Mesothelial cell of epicardium (in vitro differentiated cells): ENCODE measurements around the gene GSTP1. TPM values are rescaled to one million over a fixed set of nuclear protein-coding genes. Genes with fewer than 3 reads are reported as not detected.
"Not testable (repeated sequence)": the region's sequence is repeated elsewhere in the genome, so short reads cannot be mapped to it uniquely, and the experiment has no call there.

ENCODE experiments used
- DNase-seq, 2 experiments: peaks; one replicate each; pipeline ENCODE4 v3.0.0; 2021; ENCODE audit warnings: low spot score in 2 of 2; ENCODE audit not compliant: unreplicated experiment in 2 of 2
- H3K27ac Mint-ChIP-seq: 2 replicates; pipeline ENCODE4 v1.8.0; 2021; ENCODE audit warnings: mixed read lengths
- H3K27me3 Mint-ChIP-seq: 2 replicates; pipeline ENCODE4 v1.8.0; 2021; ENCODE audit warnings: low read depth, mixed read lengths
- H3K36me3 Mint-ChIP-seq: 2 replicates; pipeline ENCODE4 v1.8.0; 2021; ENCODE audit warnings: mixed read lengths
- H3K4me1 Mint-ChIP-seq: 2 replicates; pipeline ENCODE4 v1.8.0; 2021; ENCODE audit warnings: mixed read lengths
- H3K4me3 Mint-ChIP-seq: 2 replicates; pipeline ENCODE4 v1.8.0; 2021; ENCODE audit warnings: mild to moderate bottlenecking, moderate library complexity, mixed read lengths
- H3K9me3 Mint-ChIP-seq: 2 replicates; pipeline ENCODE4 v1.8.0; 2021; ENCODE audit warnings: mixed read lengths
- total RNA-seq: library from RNA; stranded (reverse); gene quantifications from 3 replicates; pipeline ENCODE4 v1.2.1, GENCODE V29; 2021
- TF ChIP-seq, protein P1 (sequence below): fragments of 200-600 bp; sonication (generic); IDR thresholded peaks from one replicate; pipeline ENCODE4 v1.5.0; 2021; ENCODE audit warnings: antibody characterized with exemption; ENCODE audit not compliant: unreplicated experiment

GSTP1 gene
- total RNA-seq, 1 donor from 2014 or later, result 875 TPM

DNA sequence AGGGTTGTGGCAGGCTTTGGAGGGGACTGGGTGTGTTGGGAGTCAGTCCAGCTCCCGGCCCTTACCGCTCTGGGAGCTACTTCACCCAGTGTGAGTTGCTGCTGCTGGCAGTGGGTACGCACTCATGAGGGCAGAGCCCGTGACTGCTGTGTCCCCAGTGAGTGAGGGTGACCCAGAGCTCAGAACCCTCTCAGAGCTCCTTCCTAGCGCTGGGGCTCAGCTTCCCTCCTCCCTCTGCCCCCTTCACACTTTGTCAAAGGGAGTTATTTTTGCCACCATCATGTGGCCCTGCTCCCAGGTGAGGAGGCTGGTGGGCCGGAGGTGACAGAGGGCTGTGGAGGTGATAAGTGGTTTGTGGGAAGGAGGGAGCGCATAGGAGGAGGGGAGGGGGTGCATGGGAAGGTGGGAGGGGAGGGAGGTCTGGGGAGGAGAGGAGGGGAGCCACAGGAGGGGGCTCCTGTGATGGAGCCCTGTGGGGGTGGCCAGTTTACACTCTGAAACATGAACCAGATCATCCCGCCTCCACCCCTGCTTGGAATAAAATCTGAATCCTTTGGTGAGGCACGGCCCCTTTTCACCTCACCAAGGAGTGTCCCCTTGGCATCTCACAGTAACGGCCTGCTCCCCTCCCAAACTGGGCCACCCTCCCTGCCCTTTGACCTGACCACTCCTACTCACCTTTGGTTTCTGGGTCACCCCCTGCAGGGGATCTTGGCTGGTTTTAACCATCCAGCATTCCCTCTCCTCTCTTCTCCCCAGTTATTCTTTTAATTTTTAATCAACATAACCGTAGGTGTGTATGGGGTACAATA lies 33.0 kb downstream of the GSTP1 start:
- TF ChIP-seq, protein P1, sequence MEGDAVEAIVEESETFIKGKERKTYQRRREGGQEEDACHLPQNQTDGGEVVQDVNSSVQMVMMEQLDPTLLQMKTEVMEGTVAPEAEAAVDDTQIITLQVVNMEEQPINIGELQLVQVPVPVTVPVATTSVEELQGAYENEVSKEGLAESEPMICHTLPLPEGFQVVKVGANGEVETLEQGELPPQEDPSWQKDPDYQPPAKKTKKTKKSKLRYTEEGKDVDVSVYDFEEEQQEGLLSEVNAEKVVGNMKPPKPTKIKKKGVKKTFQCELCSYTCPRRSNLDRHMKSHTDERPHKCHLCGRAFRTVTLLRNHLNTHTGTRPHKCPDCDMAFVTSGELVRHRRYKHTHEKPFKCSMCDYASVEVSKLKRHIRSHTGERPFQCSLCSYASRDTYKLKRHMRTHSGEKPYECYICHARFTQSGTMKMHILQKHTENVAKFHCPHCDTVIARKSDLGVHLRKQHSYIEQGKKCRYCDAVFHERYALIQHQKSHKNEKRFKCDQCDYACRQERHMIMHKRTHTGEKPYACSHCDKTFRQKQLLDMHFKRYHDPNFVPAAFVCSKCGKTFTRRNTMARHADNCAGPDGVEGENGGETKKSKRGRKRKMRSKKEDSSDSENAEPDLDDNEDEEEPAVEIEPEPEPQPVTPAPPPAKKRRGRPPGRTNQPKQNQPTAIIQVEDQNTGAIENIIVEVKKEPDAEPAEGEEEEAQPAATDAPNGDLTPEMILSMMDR, result no peak
- no peak overlapping the region for H3K4me3 Mint-ChIP-seq
- DNase-seq, result no peak
- peaks cover 5% of the 10 kb centered on the region for H3K36me3 Mint-ChIP-seq
- H3K27ac Mint-ChIP-seq, result no peak overlapping the region
- H3K27me3 Mint-ChIP-seq, result peaks cover 12% of the 10 kb centered on the region
- no peaks in the 10 kb centered on the region for H3K9me3 Mint-ChIP-seq
- peaks cover 29% of the 10 kb centered on the region for H3K4me1 Mint-ChIP-seq

DNA sequence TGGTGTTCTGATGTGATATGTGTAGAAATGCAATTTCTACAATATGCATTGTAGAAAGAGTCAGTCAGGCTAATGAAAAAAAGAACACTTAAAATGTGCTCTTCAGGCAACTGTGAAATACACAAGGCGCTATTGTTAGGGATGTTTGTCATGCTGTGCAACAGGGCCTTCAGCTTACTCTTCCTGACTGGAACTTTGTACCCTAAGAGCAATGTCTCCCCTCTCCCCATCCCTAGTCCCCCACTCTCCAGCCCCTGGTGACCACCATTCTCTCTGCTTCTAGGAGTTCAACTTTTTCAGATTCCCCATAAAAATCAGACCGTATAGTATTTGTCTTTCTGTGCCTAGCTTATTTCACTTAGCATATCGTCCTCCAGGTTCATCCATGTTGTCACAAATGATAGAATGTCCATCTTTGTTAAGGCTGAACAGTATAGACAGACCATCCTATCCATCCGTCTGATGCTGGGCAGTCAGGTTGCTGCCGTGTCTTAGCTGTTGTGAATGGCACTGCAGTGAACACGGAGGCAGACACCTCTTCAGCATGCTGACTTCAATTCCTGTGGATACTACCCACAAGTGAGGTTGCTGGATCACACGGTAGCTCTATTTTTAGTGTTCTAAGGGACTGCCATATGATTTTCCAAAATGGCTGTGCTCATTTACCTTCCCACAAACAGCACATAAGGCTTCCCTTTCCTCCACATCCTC lies 33.8 kb downstream of the GSTP1 start:
- TF ChIP-seq, protein P1, result no peak
- DNase-seq, result no peak
- Mint-ChIP-seq H3K27me3 (peaks cover 16% of the 10 kb centered on the region), H3K4me3 (no peak overlapping the region), H3K9me3 (no peaks in the 10 kb centered on the region), H3K4me1 (peaks cover 36% of the 10 kb centered on the region), H3K27ac (no peak overlapping the region), H3K36me3 (peaks cover 5% of the 10 kb centered on the region)

- peak overlapping the region; percentile 85 for H3K4me3 Mint-ChIP-seq
- peaks cover 36% of the 10 kb centered on the region for H3K4me1 Mint-ChIP-seq
- not testable (repeated sequence) for H3K36me3 Mint-ChIP-seq, H3K9me3 Mint-ChIP-seq, DNase-seq
- H3K27ac Mint-ChIP-seq, result peak overlapping the region; percentile 82
- peaks cover 16% of the 10 kb centered on the region for H3K27me3 Mint-ChIP-seq
Measured at GRCh38 chr11:67618901-67619659, 35.5 kb downstream of the GSTP1 start.

- Mint-ChIP-seq H3K4me3 (peak overlapping the region; percentile 85), H3K27ac (peak overlapping the region; percentile 84), H3K27me3 (peaks cover 16% of the 10 kb centered on the region), H3K4me1 (peaks cover 30% of the 10 kb centered on the region)
- not testable (repeated sequence) for H3K9me3 Mint-ChIP-seq, H3K36me3 Mint-ChIP-seq, DNase-seq
Measured at GRCh38 chr11:67619683-67620618, 36.3 kb downstream of the GSTP1 start.

- not testable (repeated sequence) for H3K36me3 Mint-ChIP-seq, H3K9me3 Mint-ChIP-seq
- H3K4me3 Mint-ChIP-seq, result peak overlapping the region; percentile 85
- peaks cover 16% of the 10 kb centered on the region for H3K27me3 Mint-ChIP-seq
- DNase-seq, result peak in 1 of 2 experiments; percentile 20
- H3K4me1 Mint-ChIP-seq, result peaks cover 30% of the 10 kb centered on the region
- peak overlapping the region; percentile 84 for H3K27ac Mint-ChIP-seq
Measured at GRCh38 chr11:67620621-67621020, 37.0 kb downstream of the GSTP1 start.

GRCh38 chr11:67621928-67622327 lies 38.3 kb downstream of the GSTP1 start:
- H3K4me1 Mint-ChIP-seq, result peaks cover 30% of the 10 kb centered on the region
- H3K27ac Mint-ChIP-seq, H3K9me3 Mint-ChIP-seq, DNase-seq: not testable (repeated sequence)
- peaks cover 14% of the 10 kb centered on the region for H3K36me3 Mint-ChIP-seq
- H3K4me3 Mint-ChIP-seq, result peak overlapping the region; percentile 85
- peaks cover 15% of the 10 kb centered on the region for H3K27me3 Mint-ChIP-seq

DNA sequence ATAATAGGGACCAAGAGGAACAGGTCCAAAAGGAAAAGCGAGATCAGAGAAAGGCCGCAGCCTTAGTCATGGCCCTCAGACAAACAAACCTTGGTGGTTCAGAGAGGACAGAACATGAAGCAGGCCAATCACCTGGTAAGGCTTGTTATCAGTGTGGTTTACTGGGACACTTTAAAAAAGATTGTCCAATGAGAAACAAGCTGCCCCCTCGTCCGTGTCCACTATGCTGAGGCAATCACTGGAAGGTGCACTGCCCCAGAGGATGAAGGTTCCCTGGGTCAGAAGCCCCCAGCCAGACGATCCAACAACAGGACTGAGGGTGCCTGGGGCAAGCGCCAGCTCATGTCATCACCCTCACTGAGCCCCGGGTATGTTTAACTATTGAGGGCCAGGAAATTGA lies 39.3 kb downstream of the GSTP1 start:
- DNase-seq, H3K4me3 Mint-ChIP-seq, H3K27me3 Mint-ChIP-seq, H3K9me3 Mint-ChIP-seq, H3K27ac Mint-ChIP-seq: not testable (repeated sequence)
- peaks cover 28% of the 10 kb centered on the region for H3K4me1 Mint-ChIP-seq
- H3K36me3 Mint-ChIP-seq, result peaks cover 19% of the 10 kb centered on the region

- not testable (repeated sequence) for H3K4me3 Mint-ChIP-seq
Measured at GRCh38 chr11:67623795-67624194, 40.2 kb downstream of the GSTP1 start.

DNA sequence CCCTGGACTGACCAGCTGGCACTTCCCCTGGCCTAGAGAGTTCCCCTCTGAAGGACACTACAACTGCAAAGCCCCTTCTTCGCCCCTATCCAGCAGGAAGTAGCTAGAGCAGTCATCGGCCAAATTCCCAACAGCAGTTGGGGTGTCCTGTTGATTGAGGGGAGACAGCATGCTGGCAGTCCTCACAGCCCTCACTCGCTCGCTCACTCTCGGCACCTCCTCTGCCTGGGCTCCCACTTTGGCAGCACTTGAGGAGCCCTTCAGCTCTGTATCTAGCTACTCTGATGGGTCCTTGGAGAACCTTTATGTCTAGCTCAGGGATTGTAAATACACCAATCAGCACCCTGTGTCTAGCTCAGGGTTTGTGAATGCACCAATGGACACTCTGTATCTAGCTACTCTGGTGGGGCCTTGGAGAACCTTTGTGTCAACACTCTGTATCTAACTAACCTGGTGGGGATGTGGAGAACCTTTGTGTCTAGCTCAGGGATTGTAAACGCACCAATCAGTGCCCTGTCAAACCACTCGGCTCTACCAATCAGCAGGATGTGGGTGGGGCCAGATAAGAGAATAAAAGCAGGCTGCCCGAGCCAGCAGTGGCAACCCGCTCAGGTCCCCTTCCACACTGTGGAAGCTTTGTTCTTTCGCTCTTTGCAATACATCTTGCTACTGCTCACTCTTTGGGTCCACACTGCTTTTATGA lies 42.7 kb downstream of the GSTP1 start:
- H3K4me3 Mint-ChIP-seq, DNase-seq, H3K27me3 Mint-ChIP-seq, H3K27ac Mint-ChIP-seq, H3K9me3 Mint-ChIP-seq: not testable (repeated sequence)
- Mint-ChIP-seq H3K4me1 (peaks cover 21% of the 10 kb centered on the region), H3K36me3 (peaks cover 14% of the 10 kb centered on the region)

More at GRCh38 chr11:67623795-67624194, 40.2 kb downstream of the GSTP1 start:
- H3K36me3 Mint-ChIP-seq, result peaks cover 19% of the 10 kb centered on the region
- not testable (repeated sequence) for H3K27ac Mint-ChIP-seq, H3K27me3 Mint-ChIP-seq, DNase-seq, H3K9me3 Mint-ChIP-seq
- peaks cover 28% of the 10 kb centered on the region for H3K4me1 Mint-ChIP-seq
